ENCODE data around the gene SIGMAR1.

SIGMAR1 gene

DNA sequence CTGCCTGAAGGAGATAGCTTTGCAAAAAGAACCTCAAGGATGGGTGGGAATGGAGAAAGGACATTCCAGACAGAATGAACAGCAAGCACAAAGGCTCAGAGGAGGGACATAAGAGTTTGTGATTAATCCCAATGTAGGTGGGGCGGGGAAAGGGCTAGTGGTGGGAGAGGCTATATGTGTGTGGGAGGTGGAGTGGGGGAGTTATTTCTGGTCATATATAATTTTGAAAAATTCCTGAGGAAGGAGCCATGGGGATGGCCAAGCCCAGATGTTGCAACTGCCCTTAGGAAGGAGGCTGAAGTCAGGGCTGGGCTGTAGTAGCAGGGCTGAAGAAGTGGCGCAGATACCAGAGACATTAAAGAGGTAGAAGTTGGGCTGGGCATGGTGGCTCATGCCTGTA lies 38.3 kb upstream of the SIGMAR1 start:
- no peak for TF ChIP-seq EZH2phosphoT487 (conservative IDR thresholded peaks at IDR 0.05; ENCODE audit: low read length)
- TF ChIP-seq, protein P1, sequence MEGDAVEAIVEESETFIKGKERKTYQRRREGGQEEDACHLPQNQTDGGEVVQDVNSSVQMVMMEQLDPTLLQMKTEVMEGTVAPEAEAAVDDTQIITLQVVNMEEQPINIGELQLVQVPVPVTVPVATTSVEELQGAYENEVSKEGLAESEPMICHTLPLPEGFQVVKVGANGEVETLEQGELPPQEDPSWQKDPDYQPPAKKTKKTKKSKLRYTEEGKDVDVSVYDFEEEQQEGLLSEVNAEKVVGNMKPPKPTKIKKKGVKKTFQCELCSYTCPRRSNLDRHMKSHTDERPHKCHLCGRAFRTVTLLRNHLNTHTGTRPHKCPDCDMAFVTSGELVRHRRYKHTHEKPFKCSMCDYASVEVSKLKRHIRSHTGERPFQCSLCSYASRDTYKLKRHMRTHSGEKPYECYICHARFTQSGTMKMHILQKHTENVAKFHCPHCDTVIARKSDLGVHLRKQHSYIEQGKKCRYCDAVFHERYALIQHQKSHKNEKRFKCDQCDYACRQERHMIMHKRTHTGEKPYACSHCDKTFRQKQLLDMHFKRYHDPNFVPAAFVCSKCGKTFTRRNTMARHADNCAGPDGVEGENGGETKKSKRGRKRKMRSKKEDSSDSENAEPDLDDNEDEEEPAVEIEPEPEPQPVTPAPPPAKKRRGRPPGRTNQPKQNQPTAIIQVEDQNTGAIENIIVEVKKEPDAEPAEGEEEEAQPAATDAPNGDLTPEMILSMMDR (IDR thresholded peaks at IDR 0.05; ENCODE audit: insufficient read depth, low read length, poor library complexity, severe bottlenecking) = no peak
- H3K4me3 ChIP-seq (ENCODE audit: insufficient read depth, low read length, poor library complexity, severe bottlenecking) = no peak overlapping the region
- H3K9ac ChIP-seq (ENCODE audit: low read length) = no peak overlapping the region
- no peaks in the 10 kb centered on the region for H3K79me2 ChIP-seq (ENCODE audit: insufficient read depth, low read length)
- H3K27ac ChIP-seq (ENCODE audit: low read depth, low read length) = no peak overlapping the region
- H3K4me2 ChIP-seq (ENCODE audit: low read depth, low read length, poor library complexity, severe bottlenecking) = no peak overlapping the region
- H3K36me3 ChIP-seq (ENCODE audit: low read length) = no peaks in the 10 kb centered on the region
- no peaks in the 10 kb centered on the region for H3K27me3 ChIP-seq (ENCODE audit: low read length)
- H3F3A ChIP-seq (ENCODE audit: insufficient read depth) = no peaks in the 10 kb centered on the region
- no peak overlapping the region for H2AFZ ChIP-seq (ENCODE audit: low read depth, low read length, severe bottlenecking)
- no peaks in the 10 kb centered on the region for H3K9me3 ChIP-seq (ENCODE audit: insufficient read depth, low read length)
- no peaks in the 10 kb centered on the region for H4K20me1 ChIP-seq (ENCODE audit: low read depth, low read length)
- H3K9me2 ChIP-seq (replicated peaks; ENCODE audit: insufficient read depth, low read length) = no peaks in the 10 kb centered on the region

DNA sequence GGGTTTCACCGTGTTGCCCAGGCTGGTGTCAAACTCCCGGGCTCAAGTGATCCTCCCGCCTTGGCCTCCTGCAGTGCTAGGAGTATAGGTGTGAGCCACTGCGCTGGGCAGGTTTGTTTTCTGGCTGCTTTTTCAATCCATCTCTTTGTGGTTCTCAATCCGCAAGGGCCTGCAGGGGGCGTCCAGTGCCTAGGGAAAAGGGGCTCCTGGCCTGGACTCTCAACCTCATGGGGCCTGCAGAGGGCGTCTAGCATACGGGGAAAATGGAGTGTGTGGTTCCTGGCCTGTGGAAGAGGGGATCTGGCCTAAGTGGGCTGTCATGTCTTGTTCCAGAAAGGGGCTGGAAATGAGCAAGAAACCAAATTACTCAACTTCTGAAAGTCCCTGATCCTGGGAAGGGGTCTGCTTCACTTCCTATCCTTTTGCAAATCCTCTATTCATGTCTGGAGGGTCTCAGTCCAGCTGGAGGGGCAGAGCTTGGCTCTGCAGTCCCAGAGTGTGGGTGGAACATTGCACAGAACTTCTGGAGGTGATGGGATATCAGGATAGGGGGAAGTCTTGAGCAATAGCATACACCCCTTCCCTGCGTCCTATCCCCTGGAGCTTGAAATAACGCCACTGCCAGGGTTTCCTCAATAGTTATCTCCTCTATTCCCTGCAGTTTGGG lies 37.6 kb upstream of the SIGMAR1 start:
- TF ChIP-seq, protein P1 (IDR thresholded peaks at IDR 0.05; ENCODE audit: insufficient read depth, low read length, poor library complexity, severe bottlenecking) = peak; percentile 98
- TF ChIP-seq EZH2phosphoT487 (conservative IDR thresholded peaks at IDR 0.05; ENCODE audit: low read length) = no peak
- Histone ChIP-seq H3K79me2 (ENCODE audit: insufficient read depth, low read length) (no peaks in the 10 kb centered on the region), H3K27ac (ENCODE audit: low read depth, low read length) (no peak overlapping the region), H3K9me3 (ENCODE audit: insufficient read depth, low read length) (no peaks in the 10 kb centered on the region), H4K20me1 (ENCODE audit: low read depth, low read length) (no peaks in the 10 kb centered on the region), H3K27me3 (ENCODE audit: low read length) (no peaks in the 10 kb centered on the region), H3K9ac (ENCODE audit: low read length) (no peak overlapping the region), H3K4me3 (ENCODE audit: insufficient read depth, low read length, poor library complexity, severe bottlenecking) (no peak overlapping the region), H3K9me2 (replicated peaks; ENCODE audit: insufficient read depth, low read length) (no peaks in the 10 kb centered on the region), H3K4me2 (ENCODE audit: low read depth, low read length, poor library complexity, severe bottlenecking) (no peak overlapping the region), H3F3A (ENCODE audit: insufficient read depth) (no peaks in the 10 kb centered on the region), H3K36me3 (ENCODE audit: low read length) (no peaks in the 10 kb centered on the region), H2AFZ (ENCODE audit: low read depth, low read length, severe bottlenecking) (no peak overlapping the region)

DNA sequence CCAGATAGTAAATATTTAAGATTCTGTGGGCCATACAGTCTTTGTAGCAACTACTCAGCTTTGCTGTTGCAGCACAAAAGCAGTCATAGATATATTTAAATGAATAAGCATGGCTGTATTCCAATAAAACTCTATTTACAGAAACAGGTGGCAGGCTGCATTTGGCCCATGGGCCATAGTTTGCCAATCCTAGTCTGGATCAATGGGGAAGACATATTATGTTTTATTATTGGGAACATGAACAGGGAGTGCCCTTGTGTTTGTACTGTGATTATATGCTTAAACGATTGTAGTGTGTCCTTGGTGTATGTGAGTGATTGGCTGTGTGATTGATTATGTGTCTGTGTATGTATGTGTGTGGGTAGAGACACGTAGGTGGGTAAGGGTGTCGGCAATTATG lies 36.9 kb upstream of the SIGMAR1 start:
- no peak overlapping the region for H3K4me3 ChIP-seq (ENCODE audit: insufficient read depth, low read length, poor library complexity, severe bottlenecking)
- no peak overlapping the region for H3K4me2 ChIP-seq (ENCODE audit: low read depth, low read length, poor library complexity, severe bottlenecking)
- no peaks in the 10 kb centered on the region for H3K27me3 ChIP-seq (ENCODE audit: low read length)
- H3K36me3 ChIP-seq (ENCODE audit: low read length) = no peaks in the 10 kb centered on the region
- H3F3A ChIP-seq (ENCODE audit: insufficient read depth) = no peaks in the 10 kb centered on the region
- no peaks in the 10 kb centered on the region for H3K9me2 ChIP-seq (replicated peaks; ENCODE audit: insufficient read depth, low read length)
- H2AFZ ChIP-seq (ENCODE audit: low read depth, low read length, severe bottlenecking) = no peak overlapping the region
- H4K20me1 ChIP-seq (ENCODE audit: low read depth, low read length) = no peaks in the 10 kb centered on the region
- no peak overlapping the region for H3K27ac ChIP-seq (ENCODE audit: low read depth, low read length)
- no peak overlapping the region for H3K9ac ChIP-seq (ENCODE audit: low read length)
- no peak for TF ChIP-seq EZH2phosphoT487 (conservative IDR thresholded peaks at IDR 0.05; ENCODE audit: low read length)
- H3K79me2 ChIP-seq (ENCODE audit: insufficient read depth, low read length) = no peaks in the 10 kb centered on the region
- no peaks in the 10 kb centered on the region for H3K9me3 ChIP-seq (ENCODE audit: insufficient read depth, low read length)

DNA sequence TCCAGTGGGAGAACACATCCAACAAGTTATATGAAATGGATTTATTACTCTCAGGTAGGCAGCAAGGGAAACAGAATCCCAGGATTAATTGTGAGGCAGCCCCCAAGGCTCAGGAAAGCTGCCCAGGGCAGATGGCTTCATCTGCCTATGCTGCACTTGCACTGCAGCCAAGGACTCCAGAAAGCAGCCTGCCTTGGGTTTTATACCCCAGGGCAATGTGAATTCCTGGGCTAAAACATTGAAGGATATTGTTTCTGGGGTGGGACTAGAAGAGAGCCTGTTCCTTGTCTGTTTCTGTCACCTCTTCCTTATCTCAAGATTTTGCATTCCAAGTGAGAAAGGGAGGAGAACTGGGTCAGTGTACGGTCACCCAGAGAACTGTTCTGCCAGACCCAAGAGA lies 33.7 kb upstream of the SIGMAR1 start:
- Histone ChIP-seq H4K20me1 (ENCODE audit: low read depth, low read length) (no peaks in the 10 kb centered on the region), H3K36me3 (ENCODE audit: low read length) (no peaks in the 10 kb centered on the region), H3K9ac (ENCODE audit: low read length) (no peak overlapping the region), H3K9me2 (replicated peaks; ENCODE audit: insufficient read depth, low read length) (no peaks in the 10 kb centered on the region), H3K27me3 (ENCODE audit: low read length) (no peaks in the 10 kb centered on the region), H3K4me2 (ENCODE audit: low read depth, low read length, poor library complexity, severe bottlenecking) (no peak overlapping the region), H3F3A (ENCODE audit: insufficient read depth) (peaks cover 1% of the 10 kb centered on the region), H3K79me2 (ENCODE audit: insufficient read depth, low read length) (no peaks in the 10 kb centered on the region), H3K4me3 (ENCODE audit: insufficient read depth, low read length, poor library complexity, severe bottlenecking) (no peak overlapping the region), H3K9me3 (ENCODE audit: insufficient read depth, low read length) (no peaks in the 10 kb centered on the region), H2AFZ (ENCODE audit: low read depth, low read length, severe bottlenecking) (no peak overlapping the region), H3K27ac (ENCODE audit: low read depth, low read length) (no peak overlapping the region)
- TF ChIP-seq, protein P1 (IDR thresholded peaks at IDR 0.05; ENCODE audit: insufficient read depth, low read length, poor library complexity, severe bottlenecking) = no peak
- TF ChIP-seq EZH2phosphoT487 (conservative IDR thresholded peaks at IDR 0.05; ENCODE audit: low read length) = no peak

Measured in SU-DHL-6 (cell line).